H9 (cell line): ENCODE results near the gene POLR2A. TPM values are rescaled to one million over a fixed set of nuclear protein-coding genes. Genes with fewer than 3 reads are reported as not detected.

Experiments used
- DNase-seq: peaks from one replicate; pipeline ENCODE4 v3.0.0-alpha.2; 2017
- H2AFZ ChIP-seq: one replicate; pipeline ENCODE4 v1.6.1; 2013; ENCODE audit warnings: mild to moderate bottlenecking, low read length, control low read depth, moderate library complexity
- H2AK5ac ChIP-seq: 2 replicates; pipeline ENCODE4 v1.6.1; 2013; ENCODE audit warnings: low read length, control low read depth, mixed read lengths; ENCODE audit not compliant: insufficient read length
- H2BK120ac ChIP-seq: one replicate; pipeline ENCODE4 v1.6.1; 2013; ENCODE audit warnings: low read depth, mild to moderate bottlenecking, low read length, control low read depth, inconsistent platforms; ENCODE audit not compliant: poor library complexity, severe bottlenecking
- H2BK12ac ChIP-seq: 2 replicates; pipeline ENCODE4 v1.6.1; 2013; ENCODE audit warnings: low read length, control low read depth, mixed read lengths, low read depth; ENCODE audit not compliant: insufficient read length
- H2BK15ac ChIP-seq: 2 replicates; pipeline ENCODE4 v1.6.1; 2013; ENCODE audit warnings: low read depth, low read length, control low read depth
- H2BK20ac ChIP-seq: one replicate; pipeline ENCODE4 v1.6.1; 2013; ENCODE audit warnings: low read depth, mild to moderate bottlenecking, low read length, control low read depth, inconsistent platforms; ENCODE audit not compliant: poor library complexity, severe bottlenecking
- H2BK5ac ChIP-seq: 2 replicates; pipeline ENCODE4 v1.6.1; 2013; ENCODE audit warnings: low read length, control low read depth, mixed read lengths; ENCODE audit not compliant: insufficient read length
- H3K14ac ChIP-seq: 2 replicates; pipeline ENCODE4 v1.6.1; 2013; ENCODE audit warnings: low read length, control low read depth; ENCODE audit not compliant: insufficient read depth
- H3K18ac ChIP-seq: 2 replicates; pipeline ENCODE4 v1.6.1; 2013; ENCODE audit warnings: low read depth, mild to moderate bottlenecking, mixed read lengths, low read length, control low read depth; ENCODE audit not compliant: insufficient read length
- H3K23ac ChIP-seq: 2 replicates; pipeline ENCODE4 v1.6.1; 2013; ENCODE audit warnings: low read length, control low read depth, mixed read lengths, low read depth; ENCODE audit not compliant: insufficient read length
- H3K23me2 ChIP-seq: 2 replicates; pipeline ENCODE4 v1.6.1; 2013; ENCODE audit warnings: low read depth, mild to moderate bottlenecking, mixed read lengths, low read length, control low read depth; ENCODE audit not compliant: insufficient read length, poor library complexity, severe bottlenecking
- H3K27ac ChIP-seq: 2 replicates; pipeline ENCODE4 v1.5.1; 2013; ENCODE audit warnings: low read length, control low read depth, mixed read lengths, low read depth; ENCODE audit not compliant: insufficient read length
- H3K27me3 ChIP-seq: 2 replicates; pipeline ENCODE4 v1.6.1; 2013; ENCODE audit warnings: low read length, control low read depth, inconsistent platforms; ENCODE audit not compliant: insufficient read depth
- H3K4ac ChIP-seq: 2 replicates; pipeline ENCODE4 v1.6.1; 2013; ENCODE audit warnings: low read depth, mild to moderate bottlenecking, control low read depth, inconsistent platforms, low read length, moderate library complexity
- H3K4me1 ChIP-seq: 2 replicates; pipeline ENCODE4 v1.6.1; 2013; ENCODE audit warnings: low read length, control low read depth, inconsistent platforms; ENCODE audit not compliant: insufficient read depth
- H3K4me2 ChIP-seq: 2 replicates; pipeline ENCODE4 v1.6.1; 2013; ENCODE audit warnings: low read length, control low read depth, mixed read lengths; ENCODE audit not compliant: insufficient read length, insufficient read depth
- H3K56ac ChIP-seq: 2 replicates; pipeline ENCODE4 v1.6.1; 2013; ENCODE audit warnings: low read depth, mild to moderate bottlenecking, mixed read lengths, low read length, control low read depth; ENCODE audit not compliant: insufficient read length
- H3K79me1 ChIP-seq: 2 replicates; pipeline ENCODE4 v1.6.1; 2013; ENCODE audit warnings: low read depth, mild to moderate bottlenecking, moderate library complexity, low read length, control low read depth, inconsistent platforms; ENCODE audit not compliant: insufficient read depth, poor library complexity, severe bottlenecking
- H3K79me2 ChIP-seq: 2 replicates; pipeline ENCODE4 v1.6.1; 2013; ENCODE audit warnings: low read length, control low read depth, inconsistent platforms; ENCODE audit not compliant: insufficient read depth
- H3K9ac ChIP-seq: 2 replicates; pipeline ENCODE4 v1.6.1; 2013; ENCODE audit warnings: low read length, control low read depth, mixed read lengths; ENCODE audit not compliant: insufficient read length; ENCODE audit errors: extremely low read depth
- H3K9me3 ChIP-seq: one replicate; pipeline ENCODE4 v1.6.1; 2013; ENCODE audit warnings: low read depth, low read length, inconsistent platforms; ENCODE audit not compliant: control insufficient read depth
- H3T11ph ChIP-seq: one replicate; pipeline ENCODE4 v1.6.1; 2013; ENCODE audit warnings: mild to moderate bottlenecking, low read length, control low read depth, inconsistent platforms
- H4K20me1 ChIP-seq: one replicate; pipeline ENCODE4 v1.6.1; 2013; ENCODE audit not compliant: control insufficient read depth, insufficient read length, insufficient read depth
- H4K5ac ChIP-seq: 2 replicates; pipeline ENCODE4 v1.6.1; 2013; ENCODE audit warnings: low read depth, mild to moderate bottlenecking, mixed read lengths, low read length, control low read depth; ENCODE audit not compliant: insufficient read length
- H4K8ac ChIP-seq: replicated peaks from 2 replicates; pipeline ENCODE4 v1.6.1; 2013; ENCODE audit warnings: low read length, control low read depth, mixed read lengths, low read depth; ENCODE audit not compliant: insufficient read length
- H4K91ac ChIP-seq: 2 replicates; pipeline ENCODE4 v1.6.1; 2013; ENCODE audit warnings: low read depth, mild to moderate bottlenecking, moderate library complexity, mixed read lengths, low read length, control low read depth; ENCODE audit not compliant: insufficient read length
- H3K27ac Mint-ChIP-seq, 3 experiments: 2 replicates in 2 of 3; 3 replicates in 1 of 3; pipeline ENCODE4 v1.8.0; 2020 to 2021; ENCODE audit warnings: mixed read lengths in 3 of 3, mild to moderate bottlenecking in 1 of 3, moderate library complexity in 1 of 3
- H3K27me3 Mint-ChIP-seq: 2 replicates; pipeline ENCODE4 v1.8.0; 2021; ENCODE audit warnings: low read depth, mild to moderate bottlenecking, moderate library complexity, mixed read lengths
- H3K36me3 Mint-ChIP-seq, 3 experiments: 2 replicates in 2 of 3; 3 replicates in 1 of 3; pipeline ENCODE4 v1.8.0; 2020 to 2021; ENCODE audit warnings: low read depth in 3 of 3, mixed read lengths in 3 of 3; ENCODE audit not compliant: insufficient read depth in 1 of 3
- H3K4me1 Mint-ChIP-seq, 2 experiments: 2 replicates each; pipeline ENCODE4 v1.8.0; 2020; ENCODE audit warnings: mixed read lengths in 2 of 2
- H3K4me3 Mint-ChIP-seq, 2 experiments: 2 replicates in 1 of 2; 3 replicates in 1 of 2; pipeline ENCODE4 v1.8.0; 2020 to 2021; ENCODE audit warnings: mild to moderate bottlenecking in 2 of 2, mixed read lengths in 2 of 2, moderate library complexity in 1 of 2
- H3K9me3 Mint-ChIP-seq, 2 experiments: 2 replicates in 1 of 2; 3 replicates in 1 of 2; pipeline ENCODE4 v1.8.0; 2020; ENCODE audit warnings: mild to moderate bottlenecking in 2 of 2, mixed read lengths in 2 of 2, moderate library complexity in 1 of 2
- whole genome bisulfite sequencing: extraction: QIAGEN DNeasy Blood & Tissue Kit; methylation state at CpG from one replicate; pipeline ENCODE4 v1.1.7; 2013; ENCODE audit warnings: missing lambda C conversion rate, low lambda C conversion rate, mixed read lengths; ENCODE audit not compliant: insufficient read length; ENCODE audit errors: extremely low coverage; 5-methylcytosine and 5-hydroxymethylcytosine counted together
- total RNA-seq: library from RNA; stranded (reverse); gene quantifications from 2 replicates; pipeline ENCODE4 v1.2.1, GENCODE V29; 2021
- TF ChIP-seq, protein P1 (sequence below): fragments of 200-600 bp; sonication (generic); conservative IDR thresholded peaks from 3 replicates; pipeline ENCODE4 v1.8.0; 2021; ENCODE audit warnings: antibody characterized with exemption, mild to moderate bottlenecking

POLR2A gene
- total RNA-seq, 1 experiment from 2014 or later: 153 TPM

DNA sequence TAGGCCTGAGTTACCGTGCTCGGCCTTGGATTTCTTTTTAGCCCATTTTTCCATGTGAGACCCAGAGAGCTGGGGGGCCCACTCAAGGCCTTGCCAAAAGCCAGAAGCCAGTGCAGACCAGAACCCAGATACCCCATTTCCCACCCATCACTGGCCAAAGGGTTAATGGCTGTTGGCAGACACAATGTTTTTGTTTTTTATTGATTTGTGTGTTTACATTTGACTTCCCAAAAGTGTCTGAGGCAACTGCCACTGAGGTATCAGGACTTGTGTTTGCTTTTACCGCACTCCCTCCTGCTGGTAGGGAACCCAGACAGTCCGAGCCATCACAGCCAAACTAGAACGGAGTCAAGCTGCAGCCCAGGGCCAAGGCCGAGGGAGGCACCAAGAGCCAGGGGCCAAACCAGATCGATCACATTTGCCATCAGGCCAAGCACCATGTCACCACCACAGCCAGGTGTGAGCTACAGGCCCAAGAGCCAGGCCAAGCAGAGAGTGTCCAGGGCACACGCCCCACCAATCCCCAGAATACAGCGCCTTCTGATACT, 57.0 kb downstream of the POLR2A start:
- H2AK5ac ChIP-seq: no peak overlapping the region
- H4K5ac ChIP-seq: no peak overlapping the region
- no peak overlapping the region for H2BK20ac ChIP-seq
- H4K91ac ChIP-seq: no peak overlapping the region
- no peak overlapping the region for H3K18ac ChIP-seq
- H3K27me3 ChIP-seq: 0 out of 2 replicates have a peak, but pooled peaks cover 2% of the 10 kb centered on the region
- DNase-seq: no peak
- Mint-ChIP-seq H3K4me3 (no peak overlapping the region), H3K27ac (0 out of 7 replicates have a peak overlapping the region, but pooled peaks of 1 of the 3 experiments have one; percentile 57), H3K27me3 (peaks cover 25% of the 10 kb centered on the region), H3K4me1 (peaks cover 0 to 5% of the 10 kb centered on the region in 2 experiments; a peak in 2 of 4 replicates), H3K9me3 (peaks cover 0 to 6% of the 10 kb centered on the region in 2 experiments; a peak in 4 of 5 replicates), H3K36me3 (no peaks in the 10 kb centered on the region; a peak in 1 of 7 replicates)
- H3K23me2 ChIP-seq: no peaks in the 10 kb centered on the region
- no peak overlapping the region for H3K4me2 ChIP-seq
- TF ChIP-seq, protein P1, sequence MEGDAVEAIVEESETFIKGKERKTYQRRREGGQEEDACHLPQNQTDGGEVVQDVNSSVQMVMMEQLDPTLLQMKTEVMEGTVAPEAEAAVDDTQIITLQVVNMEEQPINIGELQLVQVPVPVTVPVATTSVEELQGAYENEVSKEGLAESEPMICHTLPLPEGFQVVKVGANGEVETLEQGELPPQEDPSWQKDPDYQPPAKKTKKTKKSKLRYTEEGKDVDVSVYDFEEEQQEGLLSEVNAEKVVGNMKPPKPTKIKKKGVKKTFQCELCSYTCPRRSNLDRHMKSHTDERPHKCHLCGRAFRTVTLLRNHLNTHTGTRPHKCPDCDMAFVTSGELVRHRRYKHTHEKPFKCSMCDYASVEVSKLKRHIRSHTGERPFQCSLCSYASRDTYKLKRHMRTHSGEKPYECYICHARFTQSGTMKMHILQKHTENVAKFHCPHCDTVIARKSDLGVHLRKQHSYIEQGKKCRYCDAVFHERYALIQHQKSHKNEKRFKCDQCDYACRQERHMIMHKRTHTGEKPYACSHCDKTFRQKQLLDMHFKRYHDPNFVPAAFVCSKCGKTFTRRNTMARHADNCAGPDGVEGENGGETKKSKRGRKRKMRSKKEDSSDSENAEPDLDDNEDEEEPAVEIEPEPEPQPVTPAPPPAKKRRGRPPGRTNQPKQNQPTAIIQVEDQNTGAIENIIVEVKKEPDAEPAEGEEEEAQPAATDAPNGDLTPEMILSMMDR: no peak
- H2BK5ac ChIP-seq: no peak overlapping the region
- no peaks in the 10 kb centered on the region for H4K20me1 ChIP-seq
- no peak overlapping the region for H3K56ac ChIP-seq
- H2AFZ ChIP-seq: no peak overlapping the region
- no peaks in the 10 kb centered on the region for H3K79me2 ChIP-seq
- no peaks in the 10 kb centered on the region for H3K79me1 ChIP-seq
- no peak overlapping the region for H3K4ac ChIP-seq
- no peak overlapping the region for H4K8ac ChIP-seq
- H3K27ac ChIP-seq: no peak overlapping the region
- no peak overlapping the region for H2BK120ac ChIP-seq
- no peaks in the 10 kb centered on the region for H3K9me3 ChIP-seq
- no peak overlapping the region for H2BK12ac ChIP-seq
- WGBS: no CpG with 5 or more reads among the region's 9 CpGs
- H2BK15ac ChIP-seq: no peak overlapping the region
- H3K14ac ChIP-seq: no peak overlapping the region
- H3K9ac ChIP-seq: no peak overlapping the region
- H3K4me1 ChIP-seq: no peaks in the 10 kb centered on the region
- H3K23ac ChIP-seq: no peak overlapping the region
- H3T11ph ChIP-seq: no peak overlapping the region
